Measurements from ENCODE around the gene COPS9. TPM values are rescaled to one million over a fixed set of nuclear protein-coding genes. Genes with fewer than 3 reads are reported as not detected.

COPS9 gene
- total and polyA plus RNA-seq, 2 donors, result 53.5 to 217 TPM

DNA sequence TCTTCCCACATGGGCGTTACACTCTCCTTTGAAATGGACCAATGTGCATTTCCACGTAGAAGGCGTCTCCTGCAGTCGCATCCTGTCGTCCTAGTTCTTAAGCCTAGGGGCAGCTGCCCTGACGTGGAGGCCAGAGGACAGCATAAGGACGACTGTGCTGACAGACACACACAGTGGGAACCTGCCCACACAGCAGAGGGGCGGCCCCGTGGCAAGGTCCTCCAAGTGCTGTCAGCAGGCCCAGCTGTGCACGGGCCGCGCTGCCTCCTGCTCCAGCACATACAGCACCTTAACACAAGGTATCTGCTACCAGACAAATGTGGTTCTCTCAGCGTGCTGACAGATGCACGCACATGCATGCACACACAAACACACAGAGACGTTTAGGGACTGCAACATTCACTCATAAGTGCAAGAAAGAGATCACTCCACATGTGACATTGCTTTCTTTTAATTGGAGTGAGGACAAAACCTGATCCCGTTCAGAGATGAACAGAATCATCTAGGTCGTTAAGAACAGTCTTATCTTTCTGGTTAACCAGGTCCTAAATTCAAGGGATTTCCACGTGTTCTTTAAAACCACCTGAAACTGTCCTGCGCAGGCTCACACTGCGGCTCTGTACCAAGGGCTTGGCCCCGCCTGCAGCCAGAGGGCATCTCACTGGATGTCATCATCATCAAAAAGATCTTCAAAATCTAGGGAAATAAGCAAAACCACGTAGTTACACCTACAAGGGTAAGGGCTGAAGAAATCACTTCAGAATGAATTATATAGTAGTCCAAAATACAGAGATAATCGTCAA is 5.5 kb downstream of the COPS9 start:
- peaks cover 2% of the 10 kb centered on the region for H3K36me3 ChIP-seq (ENCODE audit: insufficient read depth)
- WGBS, result 91% methylated on average over 23 of the region's 23 CpGs
- no peak for DNase-seq (ENCODE audit: extremely low spot score)
- no peaks in the 10 kb centered on the region for H3K4me1 ChIP-seq (ENCODE audit: insufficient read depth)
- no peak overlapping the region for H3K4me3 ChIP-seq (ENCODE audit: low read depth, low read length)
- H3K27ac ChIP-seq (ENCODE audit: low read depth), result no peak overlapping the region

DNA sequence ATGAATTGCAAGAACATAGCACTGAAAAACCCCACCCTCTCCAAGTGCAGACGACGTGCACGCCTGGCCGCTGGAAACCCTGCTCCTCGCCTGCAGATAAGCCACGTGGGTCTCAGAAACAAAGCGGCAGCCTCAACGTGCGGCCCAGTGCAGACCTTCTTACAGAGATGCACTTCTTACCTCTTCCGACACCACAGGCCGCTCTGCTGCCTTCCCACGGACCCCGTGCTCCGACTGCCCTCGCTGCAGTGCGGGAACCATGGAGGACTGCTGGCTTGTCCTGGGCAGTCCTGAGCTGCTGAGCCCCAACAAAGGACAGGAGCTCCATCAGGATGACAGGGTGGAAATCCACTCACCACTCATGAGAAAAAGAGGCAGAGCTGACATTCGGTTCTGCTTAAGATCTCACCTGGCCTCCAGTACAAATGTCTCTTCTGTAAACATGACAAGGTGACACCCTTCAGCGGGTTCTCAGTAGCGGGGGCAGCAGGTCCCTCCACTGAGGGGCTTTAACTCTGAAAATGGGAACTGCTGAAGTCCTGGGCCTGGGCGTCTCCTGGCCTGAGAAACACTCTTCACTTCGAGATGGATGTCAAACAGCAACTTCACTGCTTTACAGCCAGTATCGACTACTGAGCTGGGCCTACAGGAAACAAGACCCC is 6.2 kb downstream of the COPS9 start:
- H3K4me3 ChIP-seq (ENCODE audit: low read depth, low read length), result no peak overlapping the region
- WGBS, result 95% methylated on average over 22 of the region's 22 CpGs
- H3K27ac ChIP-seq (ENCODE audit: low read depth), result no peak overlapping the region
- H3K4me1 ChIP-seq (ENCODE audit: insufficient read depth), result no peaks in the 10 kb centered on the region
- peaks cover 2% of the 10 kb centered on the region for H3K36me3 ChIP-seq (ENCODE audit: insufficient read depth)
- DNase-seq (ENCODE audit: extremely low spot score), result no peak

DNA sequence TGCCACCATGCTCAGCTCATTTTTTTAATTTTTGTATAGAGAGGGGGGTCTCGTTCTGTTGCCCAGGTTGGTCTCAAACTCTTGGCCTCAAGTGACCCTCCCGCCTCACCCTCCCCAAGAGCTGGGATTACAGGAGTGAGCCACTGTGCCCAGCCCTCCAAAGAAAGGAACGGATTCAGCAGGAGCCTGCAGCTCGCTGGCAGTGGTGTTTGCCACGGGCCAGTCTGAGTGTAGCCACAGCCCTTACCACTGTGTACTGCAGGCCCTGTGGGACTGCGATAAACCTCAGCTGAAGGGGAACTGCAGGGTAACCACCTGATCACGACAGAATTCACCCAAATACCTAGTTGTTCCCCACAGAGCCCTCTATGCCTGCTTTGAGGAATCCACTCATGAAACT is 6.8 kb downstream of the COPS9 start:
- H3K4me3 ChIP-seq (ENCODE audit: low read depth, low read length), result no peak overlapping the region
- H3K36me3 ChIP-seq (ENCODE audit: insufficient read depth), result peaks cover 2% of the 10 kb centered on the region
- H3K4me1 ChIP-seq (ENCODE audit: insufficient read depth), result no peaks in the 10 kb centered on the region
- 95% methylated on average over 7 of the region's 7 CpGs for WGBS
- no peak overlapping the region for H3K27ac ChIP-seq (ENCODE audit: low read depth)
- no peak for DNase-seq (ENCODE audit: extremely low spot score)

- peaks cover 2% of the 10 kb centered on the region for H3K36me3 ChIP-seq (ENCODE audit: insufficient read depth)
Observed at GRCh38 chr2:240128608-240129145, 7.4 kb downstream of the COPS9 start.

DNA sequence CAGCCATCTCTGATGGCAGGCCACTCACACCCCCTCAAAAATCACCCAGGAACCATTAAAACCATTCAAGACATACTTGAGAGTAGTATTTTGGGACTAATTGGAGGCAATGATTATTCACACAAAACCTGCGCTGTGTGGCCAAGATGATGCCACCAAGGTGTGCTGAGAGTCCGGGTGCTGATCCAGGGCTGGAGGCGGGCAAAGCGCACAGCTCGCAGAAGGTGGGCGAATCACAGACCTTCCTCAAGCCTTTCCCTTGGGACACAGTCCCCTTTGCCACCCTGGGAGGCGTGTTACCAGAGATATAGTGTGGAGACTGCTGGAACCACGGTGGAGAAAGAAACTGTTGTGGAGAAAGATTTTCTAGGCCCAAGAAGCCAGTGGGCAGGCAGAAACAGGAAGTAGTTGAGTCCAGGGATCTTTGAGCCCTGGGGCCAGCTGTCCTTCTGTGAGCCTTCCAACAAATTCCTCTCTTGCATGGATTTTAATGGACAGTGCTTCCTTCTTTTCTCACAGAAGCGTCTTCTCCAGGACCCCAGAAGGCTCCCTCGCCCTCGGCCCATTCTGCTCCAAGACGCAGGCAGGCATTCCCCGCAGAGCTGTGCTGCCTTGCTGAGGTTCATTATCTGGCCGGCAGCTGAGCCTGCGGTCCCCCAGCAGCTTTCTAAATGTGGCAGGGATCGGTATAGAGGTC is 8.0 kb downstream of the COPS9 start:
- Histone ChIP-seq H3K36me3 (ENCODE audit: insufficient read depth) (peaks cover 2% of the 10 kb centered on the region), H3K27ac (ENCODE audit: low read depth) (no peak overlapping the region), H3K4me3 (ENCODE audit: low read depth, low read length) (no peak overlapping the region), H3K4me1 (ENCODE audit: insufficient read depth) (no peaks in the 10 kb centered on the region)
- no peak for DNase-seq (ENCODE audit: extremely low spot score)
- 90% methylated on average over 16 of the region's 16 CpGs for WGBS

More at GRCh38 chr2:240128608-240129145, 7.4 kb downstream of the COPS9 start:
- DNase-seq (ENCODE audit: extremely low spot score), result no peak
- no peak overlapping the region for H3K4me3 ChIP-seq (ENCODE audit: low read depth, low read length)
- WGBS, result 87% methylated on average over 12 of the region's 12 CpGs
- no peaks in the 10 kb centered on the region for H3K4me1 ChIP-seq (ENCODE audit: insufficient read depth)
- H3K27ac ChIP-seq (ENCODE audit: low read depth), result no peak overlapping the region

- H3K36me3 ChIP-seq (ENCODE audit: insufficient read depth), result peaks cover 2% of the 10 kb centered on the region
- DNase-seq (ENCODE audit: extremely low spot score), result no peak
- no peak overlapping the region for H3K4me3 ChIP-seq (ENCODE audit: low read depth, low read length)
- H3K27ac ChIP-seq (ENCODE audit: low read depth), result no peak overlapping the region
- 94% methylated on average over 7 of the region's 7 CpGs for WGBS
- no peaks in the 10 kb centered on the region for H3K4me1 ChIP-seq (ENCODE audit: insufficient read depth)
Observed at GRCh38 chr2:240127191-240127750, 8.8 kb downstream of the COPS9 start.

GRCh38 chr2:240126731-240127130 is 9.4 kb downstream of the COPS9 start:
- Histone ChIP-seq H3K27ac (ENCODE audit: low read depth) (no peak overlapping the region), H3K36me3 (ENCODE audit: insufficient read depth) (peaks cover 2% of the 10 kb centered on the region), H3K4me1 (ENCODE audit: insufficient read depth) (no peaks in the 10 kb centered on the region), H3K4me3 (ENCODE audit: low read depth, low read length) (no peak overlapping the region)
- 93% methylated on average over 10 of the region's 10 CpGs for WGBS
- no peak for DNase-seq (ENCODE audit: extremely low spot score)

DNA sequence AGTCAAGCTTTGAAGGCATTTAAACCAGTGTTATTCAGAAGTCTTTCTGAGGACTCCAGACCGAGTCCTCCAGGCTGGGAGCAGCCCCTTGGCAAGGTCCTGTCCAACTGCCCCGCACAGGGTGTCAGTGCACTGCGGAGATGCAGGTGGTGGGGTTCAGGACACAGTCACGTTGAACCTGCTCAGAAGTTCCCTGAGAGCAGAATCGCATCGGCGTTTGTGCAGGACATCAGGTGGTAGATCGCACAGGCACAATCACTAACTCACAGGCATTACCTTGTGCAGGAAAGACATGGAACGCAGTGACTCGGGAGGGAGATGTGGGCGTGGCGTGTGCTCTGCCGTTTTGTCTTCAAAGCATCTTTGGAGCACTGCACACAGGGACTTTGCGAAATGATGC is 10.4 kb downstream of the COPS9 start:
- no peak overlapping the region for H3K4me3 ChIP-seq (ENCODE audit: low read depth, low read length)
- DNase-seq (ENCODE audit: extremely low spot score), result no peak
- peaks cover 2% of the 10 kb centered on the region for H3K36me3 ChIP-seq (ENCODE audit: insufficient read depth)
- 94% methylated on average over 14 of the region's 14 CpGs for WGBS
- H3K4me1 ChIP-seq (ENCODE audit: insufficient read depth), result no peaks in the 10 kb centered on the region
- no peak overlapping the region for H3K27ac ChIP-seq (ENCODE audit: low read depth)

- DNase-seq (ENCODE audit: extremely low spot score), result no peak
- WGBS, result 96% methylated on average over 8 of the region's 8 CpGs
- Histone ChIP-seq H3K27ac (ENCODE audit: low read depth) (no peak overlapping the region), H3K36me3 (ENCODE audit: insufficient read depth) (peaks cover 2% of the 10 kb centered on the region), H3K4me1 (ENCODE audit: insufficient read depth) (no peaks in the 10 kb centered on the region), H3K4me3 (ENCODE audit: low read depth, low read length) (no peak overlapping the region)
Observed at GRCh38 chr2:240124651-240125030, 11.5 kb downstream of the COPS9 start.

DNA sequence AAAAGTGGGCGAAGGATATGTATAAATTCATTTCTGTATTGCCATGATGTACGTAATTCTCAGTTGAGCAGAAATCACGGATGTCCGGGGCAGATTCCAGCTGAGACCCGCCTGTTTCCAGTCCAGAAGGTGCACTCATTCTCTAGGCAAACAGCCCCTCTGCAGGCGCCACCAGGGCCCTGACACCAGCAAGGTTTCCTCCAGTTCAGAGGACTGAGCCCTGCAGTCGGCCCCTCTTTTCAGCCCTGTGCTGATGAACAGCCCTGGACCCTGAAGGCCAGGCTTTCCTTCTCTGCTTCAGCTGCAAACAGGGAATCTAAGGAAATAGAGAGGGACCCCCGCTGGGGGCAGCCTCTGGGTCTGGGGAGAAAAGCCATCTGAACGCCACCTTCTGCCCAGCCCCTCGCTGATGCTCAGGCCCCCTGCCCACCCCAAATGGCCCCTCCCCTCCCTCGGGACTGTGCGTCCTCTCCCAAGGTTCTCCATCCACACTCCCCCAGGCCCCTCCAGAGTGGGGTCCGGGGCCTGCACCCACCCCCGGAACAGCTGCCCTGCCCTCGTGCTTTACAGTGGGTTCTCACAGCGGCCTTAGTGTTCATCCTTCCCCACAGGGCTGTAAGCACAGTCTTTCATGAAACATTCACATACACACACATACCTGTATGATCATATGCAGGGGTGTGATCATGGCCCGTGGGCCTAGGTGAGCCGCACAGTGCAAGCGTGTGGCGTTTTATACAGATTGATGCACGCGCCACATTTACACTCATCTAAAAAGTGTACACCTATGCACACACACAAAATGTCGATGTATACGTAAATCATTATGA is 12.1 kb downstream of the COPS9 start:
- no peak for DNase-seq (ENCODE audit: extremely low spot score)
- no peak overlapping the region for H3K27ac ChIP-seq (ENCODE audit: low read depth)
- peaks cover 2% of the 10 kb centered on the region for H3K36me3 ChIP-seq (ENCODE audit: insufficient read depth)
- 87% methylated on average over 24 of the region's 24 CpGs for WGBS
- no peaks in the 10 kb centered on the region for H3K4me1 ChIP-seq (ENCODE audit: insufficient read depth)
- no peak overlapping the region for H3K4me3 ChIP-seq (ENCODE audit: low read depth, low read length)

- DNase-seq (ENCODE audit: extremely low spot score), result no peak
- 54% methylated on average over 11 of the region's 11 CpGs for WGBS
- no peak overlapping the region for H3K27ac ChIP-seq (ENCODE audit: low read depth)
- H3K4me3 ChIP-seq (ENCODE audit: low read depth, low read length), result no peak overlapping the region
- H3K36me3 ChIP-seq (ENCODE audit: insufficient read depth), result no peaks in the 10 kb centered on the region
- H3K4me1 ChIP-seq (ENCODE audit: insufficient read depth), result no peaks in the 10 kb centered on the region
Observed at GRCh38 chr2:240121675-240122074, 14.4 kb downstream of the COPS9 start.

DNA sequence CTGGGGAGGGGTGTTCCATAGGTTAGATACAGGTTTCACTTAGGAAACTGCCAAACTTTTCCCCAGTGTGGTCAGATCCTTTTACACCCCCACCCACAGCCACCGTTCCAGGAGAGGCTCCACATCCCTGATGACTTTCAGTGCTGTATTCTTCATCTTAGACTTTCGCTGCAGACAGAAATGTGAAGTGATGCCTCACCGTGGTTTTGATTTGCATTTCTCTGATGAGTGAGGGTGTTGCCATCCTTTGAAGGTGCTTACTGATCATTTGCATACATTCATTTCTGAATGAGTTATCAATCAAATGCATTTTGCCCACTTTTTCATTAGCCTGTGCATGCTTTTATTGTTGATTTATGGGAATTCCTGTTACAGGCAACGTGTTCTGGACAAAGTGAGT is 14.9 kb downstream of the COPS9 start:
- Histone ChIP-seq H3K27ac (ENCODE audit: low read depth) (no peak overlapping the region), H3K36me3 (ENCODE audit: insufficient read depth) (no peaks in the 10 kb centered on the region), H3K4me3 (ENCODE audit: low read depth, low read length) (no peak overlapping the region), H3K4me1 (ENCODE audit: insufficient read depth) (no peaks in the 10 kb centered on the region)
- WGBS, result 54% methylated on average over 4 of the region's 4 CpGs
- no peak for DNase-seq (ENCODE audit: extremely low spot score)

DNA sequence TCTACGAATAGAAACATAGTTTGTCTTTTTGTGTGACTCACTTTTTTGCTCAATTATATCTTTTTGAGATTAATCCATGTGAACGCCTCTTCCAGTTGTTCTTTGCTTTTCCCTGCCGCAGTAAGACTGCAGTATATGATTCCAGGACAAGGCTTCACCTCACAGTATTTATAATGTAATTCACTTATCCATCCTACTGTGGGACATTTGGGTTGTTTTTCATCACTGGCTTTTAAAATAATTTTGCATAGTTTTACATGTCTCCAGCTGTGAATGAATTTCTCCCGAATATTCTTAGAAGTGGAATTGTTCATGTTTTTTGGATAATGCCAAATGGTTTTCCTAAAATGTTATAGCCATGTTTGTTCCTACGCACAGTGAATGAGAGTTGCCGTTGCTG is 21.9 kb downstream of the COPS9 start:
- Histone ChIP-seq H3K36me3 (ENCODE audit: insufficient read depth) (no peaks in the 10 kb centered on the region), H3K27ac (ENCODE audit: low read depth) (no peak overlapping the region), H3K4me3 (ENCODE audit: low read depth, low read length) (no peak overlapping the region), H3K4me1 (ENCODE audit: insufficient read depth) (no peaks in the 10 kb centered on the region)
- DNase-seq (ENCODE audit: extremely low spot score), result no peak
- 86% methylated on average over 6 of the region's 6 CpGs for WGBS
